Stimulated activated CD4-positive, alpha-beta T cell treated with anti-CD3 and anti-CD28 coated beads, Interleukin-12 subunit alpha, Interleukin-12 subunit beta, amount 100 ng/mL, for 48 hours (primary cell): Measurements from ENCODE around the gene ZNF407.
"Not testable (repeated sequence)": the region's sequence is repeated elsewhere in the genome, so short reads cannot be mapped to it uniquely, and the experiment has no call there.

Source experiments
- DNase-seq, 3 donors: peaks; one replicate each; pipeline ENCODE4 v3.0.0-alpha.2; 2020; ENCODE audit warnings: low read depth in 2 of 3, low spot score in 1 of 3

Gene ZNF407

GRCh38 chr18:75066021-75066880 is 468.6 kb downstream of the ZNF407 start:
- DNase-seq, result no peak

GRCh38 chr18:75066936-75067335 is 469.3 kb downstream of the ZNF407 start:
- DNase-seq, result no peak

DNA sequence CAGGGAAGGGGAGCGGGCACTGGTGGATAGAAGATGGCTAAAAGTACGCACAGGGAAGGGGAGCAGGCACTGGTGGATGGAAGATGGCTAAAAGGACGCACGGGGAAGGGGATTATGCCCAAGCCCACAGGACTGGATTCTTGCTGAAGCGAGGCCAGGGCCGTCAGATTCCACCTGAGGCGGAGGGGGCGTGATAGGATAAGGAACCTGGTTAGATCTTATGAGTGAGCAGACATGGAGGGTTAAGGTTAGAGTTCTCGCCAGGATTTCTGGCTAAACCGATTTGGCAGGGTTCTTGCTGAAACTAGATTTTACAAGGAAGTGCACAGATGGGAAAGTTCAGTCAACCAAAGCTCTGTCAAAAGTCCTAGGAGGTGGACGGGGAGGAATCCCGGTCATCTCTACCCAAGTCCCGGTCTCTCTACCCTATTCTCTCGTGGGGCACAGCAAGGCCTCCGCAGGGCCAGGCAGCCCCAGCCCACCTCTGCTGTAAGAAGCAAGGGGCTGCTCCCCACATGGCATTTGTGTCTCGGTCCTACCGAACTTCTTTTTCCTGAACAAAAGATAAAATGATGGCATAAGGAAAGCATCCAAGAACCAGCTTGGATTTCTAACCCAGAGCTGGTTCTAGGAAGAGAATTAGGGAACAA is 470.5 kb downstream of the ZNF407 start:
- DNase-seq, result no peak

DNA sequence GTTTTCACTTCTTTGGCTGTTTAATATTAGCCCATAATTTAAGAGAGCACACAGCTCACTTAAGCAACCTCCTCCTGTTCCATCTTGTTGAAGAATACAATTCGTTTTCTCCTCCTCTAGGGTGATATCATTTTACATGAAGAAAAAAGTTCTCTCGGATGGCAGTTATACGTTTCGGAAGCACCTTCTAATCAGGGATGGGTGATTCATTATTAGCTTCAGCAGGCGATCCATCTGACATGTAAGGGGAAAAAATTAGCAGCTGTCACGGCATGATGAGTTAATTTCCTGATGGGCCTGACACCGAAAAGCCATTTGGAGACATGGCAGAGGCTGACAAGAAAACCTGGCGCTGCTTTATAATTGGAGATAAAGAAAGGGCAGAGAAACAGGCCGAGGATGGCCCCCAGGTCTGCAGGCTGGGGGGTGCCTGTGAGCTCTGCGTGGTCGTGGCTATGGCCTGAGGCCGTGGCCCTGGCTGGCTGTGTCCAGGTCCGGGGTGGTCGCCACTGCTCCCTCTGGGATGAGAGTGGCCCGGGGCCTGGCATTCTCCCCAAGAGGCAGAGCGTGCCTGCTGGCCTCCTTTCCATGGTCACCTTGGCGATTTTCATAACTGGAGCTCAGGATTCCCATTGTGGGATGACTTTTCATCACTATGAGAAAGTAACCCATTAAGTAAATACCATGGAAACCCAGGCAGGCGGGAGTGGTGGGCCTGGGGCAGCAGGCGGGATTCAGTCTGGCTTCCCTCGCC is 471.2 kb downstream of the ZNF407 start:
- DNase-seq, result no peak

DNA sequence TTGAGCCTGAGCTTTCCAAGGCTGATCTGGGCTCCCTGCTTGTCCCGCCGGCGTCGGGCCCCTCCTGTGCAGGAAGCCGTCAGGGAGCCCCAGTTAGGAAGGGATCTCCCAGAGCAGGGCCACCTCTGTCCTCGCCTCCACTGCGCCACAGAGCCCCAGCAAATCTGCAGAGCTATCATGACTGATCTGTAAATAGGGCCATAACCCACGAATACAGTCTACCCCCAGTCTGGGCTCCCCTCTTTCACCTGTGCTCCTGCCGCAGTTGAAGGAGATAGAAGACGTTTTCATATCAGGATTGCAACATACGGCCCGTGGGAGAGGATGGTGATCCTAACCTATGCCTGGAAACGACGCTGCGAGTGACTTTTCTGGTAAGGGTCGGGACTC is 472.6 kb downstream of the ZNF407 start:
- DNase-seq, result no peak

GRCh38 chr18:75070625-75071483 is 473.2 kb downstream of the ZNF407 start:
- DNase-seq, result peak; percentile 46 to 67 (median 58)

GRCh38 chr18:75071484-75071785 is 473.8 kb downstream of the ZNF407 start:
- DNase-seq, result no peak

DNA sequence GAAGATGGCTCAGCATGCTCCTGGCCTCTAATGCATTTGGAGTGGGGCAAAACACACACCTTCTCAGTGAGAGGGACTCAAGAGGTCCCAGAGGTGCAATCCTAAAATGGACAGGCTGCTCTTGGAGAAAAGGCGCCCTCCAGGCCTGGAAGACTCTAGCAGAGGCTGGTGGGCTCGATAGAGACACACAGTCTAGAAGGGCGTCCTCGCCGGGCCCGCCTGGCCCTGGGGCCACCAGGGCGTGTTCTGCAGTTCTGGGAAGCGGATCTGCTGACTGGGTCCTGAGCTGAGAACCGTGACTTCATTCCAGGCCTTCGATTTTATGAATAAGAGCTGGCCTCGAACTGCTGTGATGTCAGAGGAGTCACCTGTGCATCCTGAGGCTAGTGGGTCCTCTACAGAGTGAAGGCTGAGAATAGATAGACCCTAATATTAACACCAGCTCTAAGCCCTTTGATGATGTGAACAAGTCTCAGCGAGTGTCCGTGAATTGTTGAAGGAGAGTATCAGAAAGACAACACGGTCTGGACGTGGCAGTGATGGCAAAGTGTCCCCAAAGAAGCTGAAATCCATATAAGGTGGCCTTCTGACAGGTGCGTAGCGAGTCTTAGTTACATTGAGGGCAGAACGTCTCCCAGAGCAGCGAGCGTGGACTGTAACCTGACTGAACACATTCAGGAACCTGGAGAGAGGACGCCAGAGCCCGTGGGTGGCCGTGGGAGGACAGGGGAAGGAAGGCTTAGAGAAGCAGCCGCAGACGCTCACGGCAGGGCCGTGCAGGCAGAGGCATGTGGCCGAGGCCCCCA is 474.4 kb downstream of the ZNF407 start:
- DNase-seq, result no peak

DNA sequence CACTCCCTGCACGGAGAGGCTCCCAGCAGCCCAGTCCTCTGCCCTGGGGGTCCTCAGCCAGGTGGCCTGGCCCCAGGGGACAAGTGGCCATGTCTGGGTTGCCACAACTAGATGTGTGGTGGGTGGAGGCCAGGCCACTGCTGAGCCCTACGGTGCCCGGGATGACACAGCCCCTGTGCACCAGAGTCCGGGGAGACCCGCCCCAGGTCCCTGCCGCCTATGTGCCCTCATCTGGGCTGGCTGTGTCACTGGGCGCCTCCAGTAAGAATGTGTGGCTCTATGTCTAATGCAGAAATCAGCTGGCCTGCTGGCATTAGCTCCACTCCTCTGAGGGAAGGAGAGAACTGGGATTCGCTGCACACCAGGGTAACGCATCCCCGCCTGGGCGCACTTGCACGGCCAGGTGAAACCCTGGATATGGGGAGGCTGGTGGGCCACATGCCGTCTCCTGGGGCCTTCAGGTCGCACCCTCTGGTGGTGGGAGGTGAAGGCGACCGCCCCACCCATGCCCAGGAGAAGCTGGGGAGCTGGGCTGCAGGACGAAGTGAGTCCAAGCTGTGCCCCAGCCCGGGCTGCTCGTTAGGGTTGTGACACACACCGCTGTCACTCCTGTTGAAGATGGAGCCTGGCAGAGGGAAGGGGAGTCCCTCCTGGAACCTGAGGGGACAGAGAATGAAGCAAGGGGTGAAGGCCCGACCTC is 475.2 kb downstream of the ZNF407 start:
- no peak for DNase-seq

DNA sequence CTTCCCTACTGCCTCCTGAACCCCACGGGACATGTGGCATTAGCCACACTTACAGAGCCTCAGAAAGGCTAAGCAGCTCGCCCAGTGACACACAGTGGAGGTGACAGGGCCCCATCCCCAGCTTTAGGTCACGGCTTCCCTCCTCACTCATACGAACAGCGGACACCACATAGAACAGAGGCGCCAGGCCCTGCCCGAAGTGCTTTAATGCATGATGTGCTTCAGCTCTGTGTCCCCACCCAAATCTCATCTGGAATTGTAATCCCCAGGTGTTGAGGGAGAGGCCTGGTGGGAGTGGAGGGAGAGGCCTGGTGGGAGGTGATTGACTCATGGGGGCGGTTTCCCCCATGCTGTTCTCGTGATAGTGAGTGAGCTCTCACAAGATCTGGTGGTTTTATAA is 476.0 kb downstream of the ZNF407 start:
- DNase-seq, result no peak

GRCh38 chr18:75074196-75075015 is 476.7 kb downstream of the ZNF407 start:
- no peak for DNase-seq

- no peak for DNase-seq
Observed at GRCh38 chr18:75075016-75075305, 477.3 kb downstream of the ZNF407 start.

- DNase-seq, result no peak
Observed at GRCh38 chr18:75075429-75075841, 477.8 kb downstream of the ZNF407 start.

DNA sequence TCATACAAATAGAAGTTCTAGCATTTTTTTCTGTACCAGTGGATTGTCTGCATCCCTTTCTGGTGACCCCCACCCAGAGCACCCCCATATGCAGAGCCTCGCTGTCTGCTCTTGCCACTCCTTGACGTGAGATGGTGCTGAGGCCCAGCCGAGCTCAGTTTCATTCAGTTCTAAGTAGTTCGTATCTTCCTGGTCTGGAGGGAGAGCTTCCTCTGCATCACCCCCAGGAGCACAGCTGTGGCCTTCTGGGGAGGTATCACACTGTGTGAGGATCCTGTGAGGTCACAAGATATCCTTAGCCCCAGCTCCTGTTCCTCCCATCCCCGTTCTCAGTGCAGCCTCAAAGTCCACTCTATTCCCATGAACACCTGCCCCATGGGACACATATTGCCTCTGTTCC is 478.6 kb downstream of the ZNF407 start:
- DNase-seq, result no peak

GRCh38 chr18:75081486-75081885 is 483.8 kb downstream of the ZNF407 start:
- no peak for DNase-seq

DNA sequence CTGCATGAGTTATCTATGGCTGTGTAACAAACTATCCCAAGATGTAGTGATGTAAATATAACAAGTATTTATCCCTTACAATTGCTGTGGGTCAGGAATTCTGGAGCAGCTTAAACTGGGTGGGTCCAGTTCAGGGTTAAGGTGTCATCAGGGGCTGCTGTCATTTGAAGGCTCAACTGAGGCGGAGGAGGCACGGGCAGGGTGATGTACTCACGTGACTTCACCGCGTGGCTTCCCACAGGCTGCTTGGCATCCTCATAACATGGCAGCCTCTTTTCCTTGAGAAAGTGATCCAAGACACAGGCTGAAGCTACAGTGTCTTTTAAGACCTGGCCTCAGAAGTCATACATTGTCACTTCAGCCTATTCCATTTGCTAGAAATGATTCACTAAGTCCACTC is 485.5 kb downstream of the ZNF407 start:
- DNase-seq, result no peak

DNA sequence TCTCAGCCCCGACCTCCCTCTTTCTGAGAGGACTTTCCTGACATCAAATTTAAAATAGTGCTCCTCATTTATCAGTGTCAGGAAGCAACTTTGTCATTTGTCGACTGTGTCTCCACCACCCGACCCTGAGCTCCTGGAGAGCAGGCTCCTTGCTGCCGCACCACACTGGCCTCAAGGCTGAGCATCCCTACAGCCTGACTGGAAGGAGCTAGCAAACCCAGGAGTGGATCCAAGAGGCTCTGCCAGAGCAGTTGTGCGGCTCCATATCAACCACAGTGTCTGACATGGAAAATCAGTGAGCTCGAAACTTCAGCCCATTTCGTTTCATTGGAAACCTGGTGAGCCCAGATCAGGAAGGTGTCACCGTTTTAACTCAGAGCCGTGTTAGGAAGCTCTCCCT is 486.1 kb downstream of the ZNF407 start:
- DNase-seq, result no peak

DNA sequence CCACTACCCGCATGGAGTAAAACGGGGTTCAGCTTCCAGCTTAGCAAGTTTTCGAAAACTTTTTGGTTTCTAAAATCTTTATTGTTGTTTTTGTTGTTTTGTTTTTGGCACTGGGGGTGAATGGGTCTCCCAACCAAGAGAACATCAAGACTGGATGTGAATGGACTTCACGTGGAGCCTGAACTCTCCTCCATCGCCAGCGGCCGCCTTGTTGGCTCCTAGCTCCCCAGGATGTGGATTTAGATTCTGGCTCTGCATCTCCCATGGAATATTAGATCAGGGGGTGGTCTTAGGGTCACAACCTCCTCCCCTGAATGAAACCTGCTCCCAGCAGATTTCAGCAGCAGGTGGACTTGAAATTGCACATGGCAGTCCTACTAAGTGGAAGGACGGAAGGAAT is 488.0 kb downstream of the ZNF407 start:
- not testable (repeated sequence) for DNase-seq

- DNase-seq, result no peak
Observed at GRCh38 chr18:75086494-75087034, 488.9 kb downstream of the ZNF407 start.
